ENCODE measurements around the gene ARHGAP1.

The ARHGAP1 gene

DNA sequence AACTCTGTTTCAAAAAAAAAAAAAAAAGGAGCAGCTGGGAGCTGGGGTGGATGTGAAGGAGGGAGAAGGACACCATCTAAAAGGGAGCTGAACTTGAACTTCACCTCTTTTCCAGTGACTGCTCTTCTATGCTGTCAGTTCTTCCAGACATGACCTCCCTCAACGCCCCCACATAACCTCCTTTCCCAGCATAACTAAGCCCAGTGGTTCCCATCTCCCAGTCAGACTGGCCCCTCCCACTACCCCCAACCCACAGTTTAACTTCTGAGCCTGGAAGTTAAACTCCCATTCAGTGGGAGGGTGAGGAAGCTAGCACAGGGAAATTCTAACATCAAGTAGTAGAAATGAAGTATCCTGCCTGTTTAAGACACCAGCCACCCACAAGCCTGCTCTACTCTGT, 1.8 kb downstream of the ARHGAP1 start:
- no peak for DNase-seq (ENCODE audit: extremely low spot score)
- ChIA-PET CTCF (interaction anchor here (0.6 kb wide), 1 partner anchor 29 kb away, joined by 4 read pairs; no protein-coding TSS in a partner anchor), POLR2A (no interaction called here)
- TF ChIP-seq ARNT (IDR thresholded peaks at IDR 0.05) (no peak), NFRKB (IDR thresholded peaks at IDR 0.05) (no peak), FOXA1 (IDR thresholded peaks at IDR 0.05) (no peak), ELF4 (IDR thresholded peaks at IDR 0.05) (no peak), ZNF384 (IDR thresholded peaks at IDR 0.05) (no peak), CTBP1 (IDR thresholded peaks at IDR 0.05; ENCODE audit: borderline replicate concordance) (no peak), BHLHE40 (IDR thresholded peaks at IDR 0.05; ENCODE audit: borderline replicate concordance) (no peak), FOXK2 (IDR thresholded peaks at IDR 0.05) (no peak)
- TF ChIP-seq, protein P1, sequence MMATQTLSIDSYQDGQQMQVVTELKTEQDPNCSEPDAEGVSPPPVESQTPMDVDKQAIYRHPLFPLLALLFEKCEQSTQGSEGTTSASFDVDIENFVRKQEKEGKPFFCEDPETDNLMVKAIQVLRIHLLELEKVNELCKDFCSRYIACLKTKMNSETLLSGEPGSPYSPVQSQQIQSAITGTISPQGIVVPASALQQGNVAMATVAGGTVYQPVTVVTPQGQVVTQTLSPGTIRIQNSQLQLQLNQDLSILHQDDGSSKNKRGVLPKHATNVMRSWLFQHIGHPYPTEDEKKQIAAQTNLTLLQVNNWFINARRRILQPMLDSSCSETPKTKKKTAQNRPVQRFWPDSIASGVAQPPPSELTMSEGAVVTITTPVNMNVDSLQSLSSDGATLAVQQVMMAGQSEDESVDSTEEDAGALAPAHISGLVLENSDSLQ (IDR thresholded peaks at IDR 0.05) = no peak

DNA sequence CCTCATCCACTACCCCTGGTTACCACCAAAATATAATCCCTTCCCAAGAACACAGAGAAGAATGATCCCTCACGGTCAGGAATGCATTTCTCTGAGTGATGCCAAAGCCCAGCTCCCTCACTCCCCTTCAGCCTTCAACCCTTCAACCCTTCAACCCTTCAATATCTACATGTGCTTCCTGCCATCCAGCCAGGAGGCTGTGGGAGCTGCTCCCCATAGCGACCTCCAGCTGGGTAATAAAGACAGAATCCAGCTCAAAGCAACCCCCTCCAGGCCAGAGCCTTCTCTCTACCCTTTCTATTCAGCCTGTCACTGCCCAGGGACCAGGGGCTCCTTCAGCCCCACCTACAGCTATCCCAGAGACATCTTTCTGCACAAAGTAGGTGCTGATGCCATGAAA, 2.7 kb downstream of the ARHGAP1 start:
- POLR2A ChIA-PET = no interaction called here
- TF ChIP-seq SP1 (IDR thresholded peaks at IDR 0.05) = no peak
- no peak for TF ChIP-seq NFRKB (IDR thresholded peaks at IDR 0.05)
- TF ChIP-seq CTBP1 (IDR thresholded peaks at IDR 0.05; ENCODE audit: borderline replicate concordance) = no peak
- no peak for TF ChIP-seq BHLHE40 (IDR thresholded peaks at IDR 0.05; ENCODE audit: borderline replicate concordance)
- TF ChIP-seq FOXM1 (IDR thresholded peaks at IDR 0.05; ENCODE audit: borderline replicate concordance) = no peak
- no peak for TF ChIP-seq FOXK2 (IDR thresholded peaks at IDR 0.05)
- no peak for TF ChIP-seq ZNF384 (IDR thresholded peaks at IDR 0.05)
- TF ChIP-seq L3MBTL2 (conservative IDR thresholded peaks at IDR 0.05) = no peak
- no peak for TF ChIP-seq ARNT (IDR thresholded peaks at IDR 0.05)
- TF ChIP-seq TARDBP (IDR thresholded peaks at IDR 0.05) = no peak
- no peak for TF ChIP-seq LEF1 (IDR thresholded peaks at IDR 0.05; ENCODE audit: borderline replicate concordance)
- CTCF ChIA-PET = no interaction called here
- no peak for DNase-seq (ENCODE audit: extremely low spot score)

DNA sequence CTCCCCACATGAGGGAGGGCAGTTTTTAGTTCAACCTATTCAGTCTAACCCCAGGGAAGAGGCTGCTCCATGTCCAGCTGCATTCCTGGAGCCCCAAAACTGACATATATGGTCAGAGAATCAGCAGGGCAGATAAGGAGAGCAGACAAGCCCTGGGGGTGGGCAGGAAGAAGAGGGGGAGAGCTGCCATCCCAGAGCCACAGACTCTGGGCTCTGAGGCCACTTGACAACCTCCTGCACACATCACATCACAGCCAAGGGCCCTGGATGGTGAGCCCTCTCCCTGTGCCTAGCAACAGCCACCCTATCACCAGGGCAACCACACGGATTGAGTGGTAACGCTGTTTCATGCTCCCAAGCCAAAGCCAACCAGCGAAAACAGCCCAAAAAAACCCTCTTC, 3.1 kb downstream of the ARHGAP1 start:
- ChIA-PET POLR2A (no interaction called here), CTCF (interaction anchor here (0.8 kb wide), 1 partner anchor 129 kb away, joined by 3 read pairs; no protein-coding TSS in a partner anchor)
- TF ChIP-seq LEF1 (IDR thresholded peaks at IDR 0.05; ENCODE audit: borderline replicate concordance) (no peak), ZNF384 (IDR thresholded peaks at IDR 0.05) (no peak), FOXK2 (IDR thresholded peaks at IDR 0.05) (no peak), SP1 (IDR thresholded peaks at IDR 0.05) (no peak), HDGF (IDR thresholded peaks at IDR 0.05; ENCODE audit: borderline replicate concordance) (no peak), FOXM1 (IDR thresholded peaks at IDR 0.05; ENCODE audit: borderline replicate concordance) (no peak), TARDBP (IDR thresholded peaks at IDR 0.05) (no peak), BHLHE40 (IDR thresholded peaks at IDR 0.05; ENCODE audit: borderline replicate concordance) (no peak), NFRKB (IDR thresholded peaks at IDR 0.05) (no peak), SUZ12 (IDR thresholded peaks at IDR 0.05) (no peak), ARNT (IDR thresholded peaks at IDR 0.05) (no peak), CTBP1 (IDR thresholded peaks at IDR 0.05; ENCODE audit: borderline replicate concordance) (no peak), FOXA1 (IDR thresholded peaks at IDR 0.05) (no peak), ELF4 (IDR thresholded peaks at IDR 0.05) (no peak), L3MBTL2 (conservative IDR thresholded peaks at IDR 0.05) (no peak)
- TF ChIP-seq, protein P1 (IDR thresholded peaks at IDR 0.05) = no peak
- no peak for DNase-seq (ENCODE audit: extremely low spot score)

DNA sequence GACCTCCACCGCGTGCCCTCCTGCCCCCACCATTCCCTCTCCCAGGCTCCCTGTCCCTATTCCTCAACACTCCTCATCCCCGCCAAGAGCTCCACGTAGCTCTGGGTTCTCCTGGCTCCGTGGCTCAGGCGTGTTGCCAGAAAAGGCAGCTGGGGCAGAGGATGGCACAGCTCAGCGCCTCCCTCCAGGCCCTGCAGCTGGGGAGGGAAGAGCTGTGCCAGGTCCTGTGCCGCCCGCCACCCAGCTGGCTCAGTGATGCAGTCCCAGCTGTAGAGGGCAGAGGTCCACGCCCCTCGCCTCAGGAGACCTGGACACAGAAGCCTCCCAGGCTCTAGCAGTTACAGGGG, 4.2 kb downstream of the ARHGAP1 start:
- CTCF ChIA-PET = no interaction called here
- TF ChIP-seq SP1 (IDR thresholded peaks at IDR 0.05) (no peak), FOXM1 (IDR thresholded peaks at IDR 0.05; ENCODE audit: borderline replicate concordance) (no peak), FOXA1 (IDR thresholded peaks at IDR 0.05) (no peak), FOXK2 (IDR thresholded peaks at IDR 0.05) (no peak), NFRKB (IDR thresholded peaks at IDR 0.05) (no peak), ARNT (IDR thresholded peaks at IDR 0.05) (no peak), TARDBP (IDR thresholded peaks at IDR 0.05) (no peak), SUZ12 (IDR thresholded peaks at IDR 0.05) (no peak), L3MBTL2 (conservative IDR thresholded peaks at IDR 0.05) (no peak), BHLHE40 (IDR thresholded peaks at IDR 0.05; ENCODE audit: borderline replicate concordance) (no peak), LEF1 (IDR thresholded peaks at IDR 0.05; ENCODE audit: borderline replicate concordance) (no peak), CTBP1 (IDR thresholded peaks at IDR 0.05; ENCODE audit: borderline replicate concordance) (no peak), HDGF (IDR thresholded peaks at IDR 0.05; ENCODE audit: borderline replicate concordance) (no peak), ZNF384 (IDR thresholded peaks at IDR 0.05) (no peak)
- TF ChIP-seq, protein P1 (IDR thresholded peaks at IDR 0.05) = no peak
- POLR2A ChIA-PET = no interaction called here
- no peak for DNase-seq (ENCODE audit: extremely low spot score)

DNA sequence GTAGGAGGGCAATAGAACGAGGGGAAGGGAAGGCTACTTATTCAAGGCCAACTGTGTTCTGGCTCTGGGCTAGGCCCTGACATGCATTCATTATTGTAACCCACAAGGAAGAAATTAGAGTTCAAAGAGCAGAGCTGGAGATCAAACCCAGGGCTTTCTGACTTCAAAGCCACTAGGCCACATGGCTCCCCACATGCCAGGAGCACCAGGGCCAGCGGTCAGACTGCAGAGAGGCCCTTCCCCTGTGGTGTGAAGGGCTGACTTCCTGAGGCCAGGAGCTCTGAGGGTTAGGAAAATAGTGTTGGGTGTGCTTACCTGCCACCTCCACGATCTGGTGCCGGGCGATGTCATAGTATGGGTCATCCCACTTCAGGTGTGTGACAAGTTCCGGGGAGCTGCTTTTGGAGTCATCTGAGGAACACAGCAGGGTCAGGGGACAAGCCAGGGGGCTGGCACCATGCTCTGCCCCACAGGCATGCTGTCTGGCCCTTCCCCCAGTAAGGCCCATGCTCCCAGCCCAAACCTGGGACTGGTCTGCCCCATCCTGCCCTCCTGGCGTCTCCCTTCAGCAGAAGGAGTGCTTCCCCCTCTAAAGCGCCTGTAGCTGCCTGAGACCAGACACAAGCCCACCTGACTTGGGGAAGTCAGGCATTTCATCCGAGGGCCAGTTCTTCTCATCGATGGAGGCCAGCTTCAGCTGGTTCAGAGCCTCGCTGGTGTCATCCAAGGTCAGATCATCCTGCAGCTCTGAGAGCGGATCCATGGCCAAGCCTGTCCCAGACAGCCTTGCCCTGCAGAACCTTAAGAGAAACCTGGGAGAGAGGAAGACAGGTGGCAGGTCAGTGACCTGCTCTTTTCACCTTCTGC, 4.8 kb downstream of the ARHGAP1 start:
- POLR2A ChIA-PET = no interaction called here
- no peak for TF ChIP-seq BHLHE40 (IDR thresholded peaks at IDR 0.05; ENCODE audit: borderline replicate concordance)
- TF ChIP-seq L3MBTL2 (conservative IDR thresholded peaks at IDR 0.05) = no peak
- TF ChIP-seq ARNT (IDR thresholded peaks at IDR 0.05) = no peak
- TF ChIP-seq SP1 (IDR thresholded peaks at IDR 0.05) = no peak
- TF ChIP-seq FOXK2 (IDR thresholded peaks at IDR 0.05) = no peak
- no peak for TF ChIP-seq HDGF (IDR thresholded peaks at IDR 0.05; ENCODE audit: borderline replicate concordance)
- no peak for TF ChIP-seq CTBP1 (IDR thresholded peaks at IDR 0.05; ENCODE audit: borderline replicate concordance)
- TF ChIP-seq, protein P1 (IDR thresholded peaks at IDR 0.05) = no peak
- no peak for TF ChIP-seq LEF1 (IDR thresholded peaks at IDR 0.05; ENCODE audit: borderline replicate concordance)
- no peak for TF ChIP-seq ELF4 (IDR thresholded peaks at IDR 0.05)
- no peak for TF ChIP-seq FOXA1 (IDR thresholded peaks at IDR 0.05)
- TF ChIP-seq TARDBP (IDR thresholded peaks at IDR 0.05) = no peak
- no peak for TF ChIP-seq SUZ12 (IDR thresholded peaks at IDR 0.05)
- no peak for TF ChIP-seq ZNF384 (IDR thresholded peaks at IDR 0.05)
- CTCF ChIA-PET = no interaction called here
- no peak for DNase-seq (ENCODE audit: extremely low spot score)
